Stimulated activated CD8-positive, alpha-beta memory T cell treated with anti-CD3 and anti-CD28 coated beads, Interleukin-7, amount 100 ng/mL, for 24 hours (primary cell): ENCODE data around the gene ULK4.
"Not testable (repeated sequence)": the region's sequence is repeated elsewhere in the genome, so short reads cannot be mapped to it uniquely, and the experiment has no call there.

Experiments
- DNase-seq: peaks from one replicate; pipeline ENCODE4 v3.0.0-alpha.2; 2020; ENCODE audit warnings: low read depth

ULK4 gene

GRCh38 chr3:41315126-41315525 is 646.8 kb downstream of the ULK4 start:
- DNase-seq = no peak

GRCh38 chr3:41308119-41308518 is 653.8 kb downstream of the ULK4 start:
- DNase-seq = no peak

- DNase-seq = no peak
These were observed 654.8 kb downstream of the ULK4 start for GRCh38 chr3:41307065-41307464.

GRCh38 chr3:41304593-41304992 is 657.3 kb downstream of the ULK4 start:
- no peak for DNase-seq

- DNase-seq = no peak
These were observed 659.6 kb downstream of the ULK4 start for GRCh38 chr3:41302295-41302694.

- no peak for DNase-seq
These were observed 660.4 kb downstream of the ULK4 start for GRCh38 chr3:41301548-41301947.

GRCh38 chr3:41299036-41299435 is 662.9 kb downstream of the ULK4 start:
- DNase-seq = no peak

- no peak for DNase-seq
These were observed 664.2 kb downstream of the ULK4 start for GRCh38 chr3:41297750-41298149.

GRCh38 chr3:41296556-41296955 is 665.3 kb downstream of the ULK4 start:
- DNase-seq = no peak

- DNase-seq = no peak
These were observed 666.2 kb downstream of the ULK4 start for GRCh38 chr3:41295740-41296139.

GRCh38 chr3:41293169-41293681 is 668.7 kb downstream of the ULK4 start:
- DNase-seq = no peak

GRCh38 chr3:41290736-41291135 is 671.2 kb downstream of the ULK4 start:
- no peak for DNase-seq

GRCh38 chr3:41290306-41290705 is 671.6 kb downstream of the ULK4 start:
- DNase-seq = no peak

- DNase-seq = no peak
These were observed 673.1 kb downstream of the ULK4 start for GRCh38 chr3:41288785-41289184.

- no peak for DNase-seq
These were observed 675.6 kb downstream of the ULK4 start for GRCh38 chr3:41286305-41286704.

- DNase-seq = not testable (repeated sequence)
These were observed 677.0 kb downstream of the ULK4 start for GRCh38 chr3:41284934-41285333.

- no peak for DNase-seq
These were observed 684.0 kb downstream of the ULK4 start for GRCh38 chr3:41277790-41278465.

GRCh38 chr3:41276191-41276590 is 685.7 kb downstream of the ULK4 start:
- DNase-seq = no peak

- no peak for DNase-seq
These were observed 686.8 kb downstream of the ULK4 start for GRCh38 chr3:41274944-41275668.

- DNase-seq = no peak
These were observed 689.2 kb downstream of the ULK4 start for GRCh38 chr3:41272667-41273066.

- DNase-seq = no peak
These were observed 693.8 kb downstream of the ULK4 start for GRCh38 chr3:41267975-41268640.

GRCh38 chr3:41265823-41266273 is 696.1 kb downstream of the ULK4 start:
- no peak for DNase-seq

- DNase-seq = no peak
These were observed 696.8 kb downstream of the ULK4 start for GRCh38 chr3:41265011-41265545.
